Progenitor cell of endocrine pancreas (in vitro differentiated cells): ENCODE results near the gene BRK1. TPM values are rescaled to one million over a fixed set of nuclear protein-coding genes. Genes with fewer than 3 reads are reported as not detected.
"Not testable (repeated sequence)": the region's sequence is repeated elsewhere in the genome, so short reads cannot be mapped to it uniquely, and the experiment has no call there.

Source experiments
- DNase-seq: peaks from one replicate; pipeline ENCODE4 v3.0.0; 2021; ENCODE audit warnings: low spot score; ENCODE audit not compliant: unreplicated experiment
- H3K27ac Mint-ChIP-seq: 2 replicates; pipeline ENCODE4 v1.8.0; 2021; ENCODE audit warnings: mild to moderate bottlenecking, moderate library complexity, mixed read lengths
- H3K27me3 Mint-ChIP-seq: 2 replicates; pipeline ENCODE4 v1.8.0; 2021; ENCODE audit warnings: mixed read lengths
- H3K36me3 Mint-ChIP-seq: 2 replicates; pipeline ENCODE4 v1.8.0; 2022; ENCODE audit warnings: mixed read lengths; ENCODE audit not compliant: insufficient read depth
- H3K4me1 Mint-ChIP-seq: 2 replicates; pipeline ENCODE4 v1.8.0; 2021; ENCODE audit warnings: low read depth, mixed read lengths
- H3K4me3 Mint-ChIP-seq: 2 replicates; pipeline ENCODE4 v1.8.0; 2021; ENCODE audit warnings: low read depth, mild to moderate bottlenecking, moderate library complexity, mixed read lengths
- H3K9me3 Mint-ChIP-seq: 2 replicates; pipeline ENCODE4 v1.8.0; 2021; ENCODE audit warnings: low read depth, mixed read lengths
- total RNA-seq: library from RNA; stranded (reverse); gene quantifications from 2 replicates; pipeline ENCODE4 v1.2.1, GENCODE V29; 2021
- TF ChIP-seq, protein P1 (sequence below): fragments of 200-600 bp; sonication (generic); IDR thresholded peaks from one replicate; pipeline ENCODE4 v1.5.0; 2021; ENCODE audit warnings: antibody characterized with exemption, mild to moderate bottlenecking; ENCODE audit not compliant: unreplicated experiment

BRK1 gene
- total RNA-seq, 1 donor from 2014 or later = 123 TPM

DNA sequence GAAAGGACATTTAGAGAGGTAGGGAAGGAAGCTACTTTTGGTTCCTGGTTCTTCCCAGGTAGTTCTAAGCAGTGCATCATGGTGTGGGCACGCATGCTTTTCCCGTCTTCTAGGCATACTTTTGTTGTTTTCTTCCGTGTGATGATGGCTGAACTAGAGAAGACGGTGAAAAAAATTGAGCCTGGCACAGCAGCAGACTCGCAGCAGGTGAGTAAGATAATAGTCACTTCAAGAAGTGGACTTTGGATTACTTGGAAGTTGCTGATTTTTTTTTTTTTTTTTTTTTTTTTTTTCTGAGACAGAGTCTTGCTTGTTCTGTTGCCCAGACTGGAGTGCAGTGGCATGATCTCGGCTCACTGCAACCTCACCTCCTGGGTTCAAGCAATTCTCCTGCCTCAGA is 25.3 kb upstream of the BRK1 start:
- no peak overlapping the region for H3K4me3 Mint-ChIP-seq
- no peaks in the 10 kb centered on the region for H3K4me1 Mint-ChIP-seq
- TF ChIP-seq, protein P1, sequence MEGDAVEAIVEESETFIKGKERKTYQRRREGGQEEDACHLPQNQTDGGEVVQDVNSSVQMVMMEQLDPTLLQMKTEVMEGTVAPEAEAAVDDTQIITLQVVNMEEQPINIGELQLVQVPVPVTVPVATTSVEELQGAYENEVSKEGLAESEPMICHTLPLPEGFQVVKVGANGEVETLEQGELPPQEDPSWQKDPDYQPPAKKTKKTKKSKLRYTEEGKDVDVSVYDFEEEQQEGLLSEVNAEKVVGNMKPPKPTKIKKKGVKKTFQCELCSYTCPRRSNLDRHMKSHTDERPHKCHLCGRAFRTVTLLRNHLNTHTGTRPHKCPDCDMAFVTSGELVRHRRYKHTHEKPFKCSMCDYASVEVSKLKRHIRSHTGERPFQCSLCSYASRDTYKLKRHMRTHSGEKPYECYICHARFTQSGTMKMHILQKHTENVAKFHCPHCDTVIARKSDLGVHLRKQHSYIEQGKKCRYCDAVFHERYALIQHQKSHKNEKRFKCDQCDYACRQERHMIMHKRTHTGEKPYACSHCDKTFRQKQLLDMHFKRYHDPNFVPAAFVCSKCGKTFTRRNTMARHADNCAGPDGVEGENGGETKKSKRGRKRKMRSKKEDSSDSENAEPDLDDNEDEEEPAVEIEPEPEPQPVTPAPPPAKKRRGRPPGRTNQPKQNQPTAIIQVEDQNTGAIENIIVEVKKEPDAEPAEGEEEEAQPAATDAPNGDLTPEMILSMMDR = no peak
- peaks cover 11% of the 10 kb centered on the region for H3K36me3 Mint-ChIP-seq
- H3K9me3 Mint-ChIP-seq = no peaks in the 10 kb centered on the region
- H3K27ac Mint-ChIP-seq = peak overlapping the region; percentile 13
- H3K27me3 Mint-ChIP-seq = no peaks in the 10 kb centered on the region
- DNase-seq = no peak

DNA sequence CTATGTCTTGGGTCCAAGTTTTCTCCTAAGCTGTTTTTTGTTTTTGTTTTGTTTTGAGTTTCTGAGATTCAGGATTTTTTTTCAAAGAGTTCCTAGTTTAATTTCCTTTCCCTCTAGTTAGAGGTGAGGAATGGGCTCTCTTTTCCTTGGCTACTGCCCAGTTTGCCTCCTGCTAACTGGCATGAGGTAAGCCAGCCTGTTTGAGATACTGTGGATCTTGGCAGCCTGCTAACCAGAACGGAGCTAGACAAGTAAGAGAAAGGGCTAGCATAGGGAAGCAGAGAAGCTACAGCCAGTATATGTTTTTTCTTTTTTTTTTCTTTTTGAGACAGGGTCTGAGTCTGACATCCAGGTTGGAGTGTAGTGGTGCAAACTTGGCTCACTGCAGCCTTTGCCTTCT is 24.7 kb upstream of the BRK1 start:
- H3K4me1 Mint-ChIP-seq, DNase-seq, H3K27ac Mint-ChIP-seq, H3K9me3 Mint-ChIP-seq, H3K27me3 Mint-ChIP-seq, H3K4me3 Mint-ChIP-seq: not testable (repeated sequence)
- peaks cover 11% of the 10 kb centered on the region for H3K36me3 Mint-ChIP-seq

DNA sequence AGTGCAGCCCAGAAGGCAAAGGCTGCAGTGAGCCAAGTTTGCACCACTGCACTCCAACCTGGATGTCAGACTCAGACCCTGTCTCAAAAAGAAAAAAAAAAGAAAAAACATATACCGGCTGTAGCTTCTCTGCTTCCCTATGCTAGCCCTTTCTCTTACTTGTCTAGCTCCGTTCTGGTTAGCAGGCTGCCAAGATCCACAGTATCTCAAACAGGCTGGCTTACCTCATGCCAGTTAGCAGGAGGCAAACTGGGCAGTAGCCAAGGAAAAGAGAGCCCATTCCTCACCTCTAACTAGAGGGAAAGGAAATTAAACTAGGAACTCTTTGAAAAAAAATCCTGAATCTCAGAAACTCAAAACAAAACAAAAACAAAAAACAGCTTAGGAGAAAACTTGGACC is 24.1 kb upstream of the BRK1 start:
- not testable (repeated sequence) for DNase-seq, H3K4me1 Mint-ChIP-seq, H3K4me3 Mint-ChIP-seq, H3K27ac Mint-ChIP-seq, H3K9me3 Mint-ChIP-seq, H3K27me3 Mint-ChIP-seq
- peaks cover 11% of the 10 kb centered on the region for H3K36me3 Mint-ChIP-seq

GRCh38 chr3:10093678-10094077 is 21.8 kb upstream of the BRK1 start:
- TF ChIP-seq, protein P1 = no peak
- Mint-ChIP-seq H3K36me3 (peaks cover 9% of the 10 kb centered on the region), H3K9me3 (no peaks in the 10 kb centered on the region), H3K27ac (no peak overlapping the region), H3K27me3 (no peaks in the 10 kb centered on the region), H3K4me1 (no peaks in the 10 kb centered on the region), H3K4me3 (no peak overlapping the region)
- no peak for DNase-seq

- Mint-ChIP-seq H3K4me1 (no peaks in the 10 kb centered on the region), H3K27ac (no peak overlapping the region), H3K36me3 (peaks cover 1% of the 10 kb centered on the region), H3K27me3 (no peaks in the 10 kb centered on the region), H3K9me3 (no peaks in the 10 kb centered on the region), H3K4me3 (no peak overlapping the region)
- TF ChIP-seq, protein P1 = no peak
- DNase-seq = no peak
These were observed 16.4 kb upstream of the BRK1 start for GRCh38 chr3:10099041-10099440.

DNA sequence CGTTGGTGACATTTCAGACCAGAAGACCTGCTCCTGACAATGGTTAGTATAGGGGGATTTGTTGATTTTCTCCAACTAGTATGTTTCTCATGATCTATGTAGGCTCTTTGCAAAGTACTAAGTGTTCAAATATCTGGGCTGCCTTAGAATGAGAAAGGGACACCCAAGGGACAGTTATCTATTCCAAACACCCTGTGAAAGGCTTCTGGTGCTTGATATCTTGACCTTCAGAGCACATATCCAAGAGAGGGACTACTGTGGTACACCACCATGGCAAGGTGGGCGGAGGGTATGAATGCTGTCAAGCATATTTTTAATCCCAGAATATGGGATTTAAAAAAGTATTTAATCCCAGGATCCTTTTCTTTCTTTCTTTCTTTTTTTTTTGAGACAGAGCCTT is 8.6 kb upstream of the BRK1 start:
- Mint-ChIP-seq H3K36me3 (no peaks in the 10 kb centered on the region), H3K4me1 (no peaks in the 10 kb centered on the region), H3K9me3 (no peaks in the 10 kb centered on the region), H3K27ac (no peak overlapping the region), H3K4me3 (no peak overlapping the region), H3K27me3 (peaks cover 6% of the 10 kb centered on the region)
- no peak for DNase-seq
- TF ChIP-seq, protein P1 = no peak
